ENCODE measurements around the gene MYO7B. TPM values are rescaled to one million over a fixed set of nuclear protein-coding genes. Genes with fewer than 3 reads are reported as not detected.

MYO7B gene
- total RNA-seq, 1 donor from 2014 or later = 0.78 TPM

DNA sequence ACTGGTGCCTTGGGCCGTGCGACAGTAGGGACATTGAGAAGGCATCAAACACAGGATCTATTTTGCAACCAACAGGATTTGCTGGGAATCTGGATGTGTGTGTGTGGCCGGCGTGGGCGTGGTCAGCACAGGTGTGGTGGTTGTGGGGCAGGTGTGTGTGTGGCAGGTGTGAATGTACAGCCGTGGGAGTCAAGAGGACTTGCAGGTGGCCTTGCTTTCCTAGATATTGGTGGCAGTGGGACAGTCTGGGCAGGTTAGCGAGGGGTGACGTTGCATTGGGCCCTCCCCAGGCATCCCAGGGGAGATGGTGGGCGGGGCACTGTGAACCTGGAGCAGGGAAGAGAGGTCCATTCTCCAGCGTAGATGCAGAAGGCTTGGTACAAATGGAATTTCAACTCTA, 143.0 kb downstream of the MYO7B start:
- no peak for DNase-seq (ENCODE audit: low spot score)

DNA sequence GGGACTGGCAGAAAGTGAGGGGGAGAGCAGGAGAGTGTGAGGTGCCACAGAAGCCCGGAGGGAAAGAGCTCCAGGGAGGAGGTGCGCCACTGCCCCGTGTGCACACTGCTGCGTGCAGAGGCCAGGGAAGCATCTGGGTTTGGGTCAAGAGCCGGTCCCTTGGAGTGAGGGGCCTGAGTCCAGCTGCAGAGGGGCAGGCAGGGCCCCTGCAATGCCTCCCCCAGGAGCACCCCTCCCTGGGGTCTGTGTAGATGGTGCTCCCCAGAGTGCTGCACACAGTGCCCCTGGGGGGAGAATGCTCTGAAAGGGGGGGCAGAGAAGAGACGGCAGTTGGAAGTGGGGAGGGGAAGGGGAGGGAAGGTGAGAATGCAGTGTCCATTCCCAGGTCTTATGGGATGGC, 143.5 kb downstream of the MYO7B start:
- no peak for DNase-seq (ENCODE audit: low spot score)

- DNase-seq (ENCODE audit: low spot score) = peak; percentile 37
Measured at GRCh38 chr2:127679680-127680361, 144.3 kb downstream of the MYO7B start.

DNA sequence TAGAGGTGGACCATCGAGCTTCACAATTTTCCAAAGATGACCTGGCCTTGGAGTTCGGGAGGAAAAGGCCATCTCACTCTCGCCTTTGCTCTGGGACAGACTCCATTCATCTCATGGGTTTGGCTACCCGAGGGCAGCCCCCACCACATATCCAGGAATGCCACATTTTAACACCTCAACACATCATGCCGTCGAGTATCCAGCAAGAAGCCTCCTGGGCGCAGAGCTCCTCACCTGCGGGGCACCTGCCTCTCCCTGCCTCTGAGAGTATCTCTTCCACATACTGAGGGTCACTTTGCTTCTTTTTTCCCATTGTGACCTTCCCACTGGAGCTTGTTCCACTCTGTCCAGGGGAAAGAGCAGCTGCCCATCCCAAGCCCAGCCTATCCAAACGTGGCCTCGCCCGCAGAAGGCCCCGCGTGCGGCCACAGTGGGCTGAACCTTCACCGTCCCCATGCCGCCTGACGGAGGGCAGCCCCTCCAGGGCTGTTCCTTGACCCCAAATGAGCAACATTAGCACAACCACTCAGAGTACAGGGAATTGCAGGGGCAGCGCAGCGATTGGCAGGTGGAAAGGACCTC, 145.3 kb downstream of the MYO7B start:
- peak; percentile 33 for DNase-seq (ENCODE audit: low spot score)

DNA sequence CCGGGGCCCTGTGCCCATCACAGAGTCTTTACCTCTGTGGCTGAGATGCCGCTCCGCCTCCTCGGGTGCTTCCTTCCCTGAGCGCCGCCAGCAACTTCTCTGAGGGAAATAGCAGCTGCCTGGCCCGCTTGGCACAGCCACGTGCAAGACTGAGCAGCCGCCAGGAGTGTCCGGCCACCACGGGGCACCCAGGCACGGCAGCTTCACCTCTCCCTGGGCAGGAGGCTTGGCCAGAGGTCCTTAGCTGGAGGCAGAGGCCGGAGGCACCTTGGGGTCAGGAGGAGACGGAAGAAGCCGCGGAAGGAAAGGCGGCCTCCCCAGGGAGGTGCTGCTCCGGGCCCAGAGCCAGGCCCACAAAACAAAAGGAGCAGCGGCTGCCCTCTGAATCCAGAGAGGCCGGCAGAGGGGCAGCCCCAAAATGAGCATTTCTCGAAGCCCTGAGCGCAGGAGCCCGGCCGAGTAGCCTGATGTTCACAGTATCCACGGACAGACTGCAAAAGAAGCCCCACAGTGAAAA, 145.9 kb downstream of the MYO7B start:
- DNase-seq (ENCODE audit: low spot score) = peak; percentile 43

- peak; percentile 26 for DNase-seq (ENCODE audit: low spot score)
Measured at GRCh38 chr2:127681976-127682857, 146.7 kb downstream of the MYO7B start.

GRCh38 chr2:127683056-127683455, 147.6 kb downstream of the MYO7B start:
- peak; percentile 18 for DNase-seq (ENCODE audit: low spot score)

- DNase-seq (ENCODE audit: low spot score) = peak; percentile 37
Measured at GRCh38 chr2:127683757-127684156, 148.3 kb downstream of the MYO7B start.

- DNase-seq (ENCODE audit: low spot score) = no peak
Measured at GRCh38 chr2:127685410-127686080, 150.1 kb downstream of the MYO7B start.

Other genes with a start within 250 kb of the MYO7B start
- gene ERCC3, start 241.5 kb upstream of the MYO7B start, total RNA-seq = 44.5 TPM
- 73.2 TPM for gene MAP3K2, start 147.7 kb upstream of the MYO7B start, total RNA-seq
- not detected for gene PROC, start 117.3 kb upstream of the MYO7B start, total RNA-seq
- gene IWS1, start 9.2 kb upstream of the MYO7B start, total RNA-seq = 43.5 TPM
- not detected for gene GPR17, start 110.5 kb downstream of the MYO7B start, total RNA-seq
- 112 TPM for gene LIMS2, start 139.8 kb downstream of the MYO7B start, total RNA-seq
- 7.3 TPM for gene SFT2D3, start 165.8 kb downstream of the MYO7B start, total RNA-seq